Bronchial epithelial cell (primary cell): Measurements from ENCODE around the gene PCDHGA9. TPM values are rescaled to one million over a fixed set of nuclear protein-coding genes. Genes with fewer than 3 reads are reported as not detected.
A peak's percentile ranks its signal among the peaks of the same experiment; 100 is the strongest.

Experiments
- DNase-seq: peaks from one replicate; pipeline ENCODE4 v3.0.0-alpha.2; 2010; ENCODE audit warnings: low read depth
- FAIRE-seq: peaks from 2 replicates; lab custom pipeline; 2011; peaks lifted over from hg19 to GRCh38; lab: Jason Lieb, UNC
- H3K27me3 ChIP-seq: 2 replicates; pipeline ENCODE4 v1.5.1; 2011; ENCODE audit warnings: low read length; ENCODE audit not compliant: control insufficient read depth, insufficient read depth
- H3K36me3 ChIP-seq: 2 replicates; pipeline ENCODE4 v1.5.1; 2011; ENCODE audit warnings: low read length; ENCODE audit not compliant: control insufficient read depth, insufficient read depth
- H3K4me3 ChIP-seq: 2 replicates; pipeline ENCODE4 v1.5.1; 2011; ENCODE audit warnings: mild to moderate bottlenecking, low read depth, low read length, control low read depth
- total RNA-seq: library from RNA; depleted of rRNA; stranded (reverse); fragments of >200 nt; gene quantifications from 2 replicates; pipeline ENCODE4 v1.2.1, GENCODE V29; 2014
- TF ChIP-seq, protein P1 (sequence below): IDR thresholded peaks from 2 replicates; pipeline ENCODE4 v1.5.1; 2011; ENCODE audit warnings: mild to moderate bottlenecking, moderate library complexity, low read length, control low read depth, inconsistent platforms; ENCODE audit not compliant: insufficient read depth, severe bottlenecking

Gene PCDHGA9
- total RNA-seq, 1 donor from 2014 or later, result 0.53 TPM

- Histone ChIP-seq H3K36me3 (no peaks in the 10 kb centered on the region), H3K27me3 (peaks cover 5% of the 10 kb centered on the region), H3K4me3 (no peak overlapping the region)
- FAIRE-seq (no peak), DNase-seq (no peak)
- TF ChIP-seq, protein P1, sequence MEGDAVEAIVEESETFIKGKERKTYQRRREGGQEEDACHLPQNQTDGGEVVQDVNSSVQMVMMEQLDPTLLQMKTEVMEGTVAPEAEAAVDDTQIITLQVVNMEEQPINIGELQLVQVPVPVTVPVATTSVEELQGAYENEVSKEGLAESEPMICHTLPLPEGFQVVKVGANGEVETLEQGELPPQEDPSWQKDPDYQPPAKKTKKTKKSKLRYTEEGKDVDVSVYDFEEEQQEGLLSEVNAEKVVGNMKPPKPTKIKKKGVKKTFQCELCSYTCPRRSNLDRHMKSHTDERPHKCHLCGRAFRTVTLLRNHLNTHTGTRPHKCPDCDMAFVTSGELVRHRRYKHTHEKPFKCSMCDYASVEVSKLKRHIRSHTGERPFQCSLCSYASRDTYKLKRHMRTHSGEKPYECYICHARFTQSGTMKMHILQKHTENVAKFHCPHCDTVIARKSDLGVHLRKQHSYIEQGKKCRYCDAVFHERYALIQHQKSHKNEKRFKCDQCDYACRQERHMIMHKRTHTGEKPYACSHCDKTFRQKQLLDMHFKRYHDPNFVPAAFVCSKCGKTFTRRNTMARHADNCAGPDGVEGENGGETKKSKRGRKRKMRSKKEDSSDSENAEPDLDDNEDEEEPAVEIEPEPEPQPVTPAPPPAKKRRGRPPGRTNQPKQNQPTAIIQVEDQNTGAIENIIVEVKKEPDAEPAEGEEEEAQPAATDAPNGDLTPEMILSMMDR, result no peak
Observed at GRCh38 chr5:141419074-141419880, 16.7 kb downstream of the PCDHGA9 start.

GRCh38 chr5:141420855-141421488 lies 18.4 kb downstream of the PCDHGA9 start, which contains the start of gene PCDHGA11:
Gene PCDHGA11, plus strand, starts transcription at chr5:141421051. Its CDS starts 177 bp downstream, at chr5:141421228.
- H3K4me3 ChIP-seq, result peak within 1 kb of the TSS; percentile 40
- peaks cover 5% of the 10 kb centered on the region for H3K27me3 ChIP-seq
- FAIRE-seq, result no peak
- H3K36me3 ChIP-seq, result no peaks in the 10 kb centered on the region
- DNase-seq, result peak; percentile 59
- TF ChIP-seq, protein P1, result peak; percentile 51

GRCh38 chr5:141421489-141421855 lies 18.9 kb downstream of the PCDHGA9 start:
- peak; percentile 11 for DNase-seq
- Histone ChIP-seq H3K27me3 (peaks cover 5% of the 10 kb centered on the region), H3K36me3 (no peaks in the 10 kb centered on the region), H3K4me3 (peak overlapping the region; percentile 40)
- no peak for FAIRE-seq
- TF ChIP-seq, protein P1, result no peak

- Histone ChIP-seq H3K27me3 (peaks cover 5% of the 10 kb centered on the region), H3K4me3 (no peak overlapping the region), H3K36me3 (no peaks in the 10 kb centered on the region)
- FAIRE-seq (no peak), DNase-seq (no peak)
- TF ChIP-seq, protein P1, result no peak
Observed at GRCh38 chr5:141422742-141423291, 20.2 kb downstream of the PCDHGA9 start.

- H3K36me3 ChIP-seq, result no peaks in the 10 kb centered on the region
- TF ChIP-seq, protein P1, result no peak
- peaks cover 5% of the 10 kb centered on the region for H3K27me3 ChIP-seq
- FAIRE-seq (no peak), DNase-seq (no peak)
- no peak overlapping the region for H3K4me3 ChIP-seq
Observed at GRCh38 chr5:141427783-141428426, 25.3 kb downstream of the PCDHGA9 start.
